ENCODE data around the gene AP2A2.

The AP2A2 gene

DNA sequence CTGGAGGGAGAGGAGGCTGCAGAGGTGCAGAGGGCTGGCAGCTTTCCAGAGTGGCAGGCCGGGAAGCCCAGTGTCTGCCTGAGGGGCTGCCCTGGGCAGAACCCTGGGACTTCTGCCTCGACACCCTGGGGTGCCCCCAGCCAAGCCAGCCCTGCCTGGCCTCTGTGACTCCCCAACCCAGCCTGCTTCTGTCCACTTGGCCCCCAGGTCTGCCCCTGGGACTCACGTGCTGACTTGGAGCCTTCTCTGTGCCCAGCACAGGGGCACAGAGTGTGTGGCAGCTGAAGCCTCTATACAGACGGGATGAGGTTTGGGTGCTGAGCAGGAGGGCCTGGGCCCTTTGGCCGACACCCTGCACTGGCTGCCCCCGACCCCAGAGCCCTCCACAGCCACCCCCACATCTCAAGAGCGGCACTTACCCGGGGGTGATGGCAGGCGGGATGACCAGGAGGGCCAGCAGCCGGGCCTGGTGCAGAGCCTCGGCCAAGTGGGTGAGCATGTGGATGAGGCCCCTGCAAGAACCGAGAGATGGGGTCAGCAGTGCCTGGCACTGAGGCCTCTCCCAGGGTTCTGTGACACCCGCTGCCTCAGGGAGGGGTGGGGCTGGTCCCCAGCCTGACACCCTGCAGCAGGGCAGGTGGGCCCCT, 32.5 kb upstream of the AP2A2 start (continued):
- TF ChIP-seq, protein P1, sequence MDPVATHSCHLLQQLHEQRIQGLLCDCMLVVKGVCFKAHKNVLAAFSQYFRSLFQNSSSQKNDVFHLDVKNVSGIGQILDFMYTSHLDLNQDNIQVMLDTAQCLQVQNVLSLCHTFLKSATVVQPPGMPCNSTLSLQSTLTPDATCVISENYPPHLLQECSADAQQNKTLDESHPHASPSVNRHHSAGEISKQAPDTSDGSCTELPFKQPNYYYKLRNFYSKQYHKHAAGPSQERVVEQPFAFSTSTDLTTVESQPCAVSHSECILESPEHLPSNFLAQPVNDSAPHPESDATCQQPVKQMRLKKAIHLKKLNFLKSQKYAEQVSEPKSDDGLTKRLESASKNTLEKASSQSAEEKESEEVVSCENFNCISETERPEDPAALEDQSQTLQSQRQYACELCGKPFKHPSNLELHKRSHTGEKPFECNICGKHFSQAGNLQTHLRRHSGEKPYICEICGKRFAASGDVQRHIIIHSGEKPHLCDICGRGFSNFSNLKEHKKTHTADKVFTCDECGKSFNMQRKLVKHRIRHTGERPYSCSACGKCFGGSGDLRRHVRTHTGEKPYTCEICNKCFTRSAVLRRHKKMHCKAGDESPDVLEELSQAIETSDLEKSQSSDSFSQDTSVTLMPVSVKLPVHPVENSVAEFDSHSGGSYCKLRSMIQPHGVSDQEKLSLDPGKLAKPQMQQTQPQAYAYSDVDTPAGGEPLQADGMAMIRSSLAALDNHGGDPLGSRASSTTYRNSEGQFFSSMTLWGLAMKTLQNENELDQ (tag by site-specific recombination; IDR thresholded peaks at IDR 0.05; ENCODE audit: low read depth): no peak
- no peak for TF ChIP-seq ZSCAN5A (tag by site-specific recombination; IDR thresholded peaks at IDR 0.05)

- Histone ChIP-seq H3K27ac (ENCODE audit: extremely low read depth, low read depth, low read length) (no peak overlapping the region), H3K36me3 (ENCODE audit: control insufficient read depth in 2 of 2, insufficient read depth in 1 of 2, low read length in 2 of 2) (peaks cover 0 to 47% of the 10 kb centered on the region in 2 experiments; a peak in 1 of 3 replicates), H3K4me3 (ENCODE audit: low read depth, low read length) (no peak overlapping the region), H3K4me1 (ENCODE audit: control insufficient read depth, insufficient read depth, low read length) (no peaks in the 10 kb centered on the region), H3K9me3 (ENCODE audit: control insufficient read depth, insufficient read depth, low read depth, low read length) (no peaks in the 10 kb centered on the region)
- ChIA-PET CTCF (interaction anchor here (0.5 to 1.1 kb wide), 5 partner anchors 15 to 147 kb away, joined by 3 to 4 read pairs (median 3); no protein-coding TSS in a partner anchor), POLR2A (interaction anchor here (1.2 to 1.4 kb wide), 2 partner anchors 8 to 16 kb away, joined by 4 to 5 read pairs; partner anchors contain the start of gene CHID1)
- TF ChIP-seq, protein P2, sequence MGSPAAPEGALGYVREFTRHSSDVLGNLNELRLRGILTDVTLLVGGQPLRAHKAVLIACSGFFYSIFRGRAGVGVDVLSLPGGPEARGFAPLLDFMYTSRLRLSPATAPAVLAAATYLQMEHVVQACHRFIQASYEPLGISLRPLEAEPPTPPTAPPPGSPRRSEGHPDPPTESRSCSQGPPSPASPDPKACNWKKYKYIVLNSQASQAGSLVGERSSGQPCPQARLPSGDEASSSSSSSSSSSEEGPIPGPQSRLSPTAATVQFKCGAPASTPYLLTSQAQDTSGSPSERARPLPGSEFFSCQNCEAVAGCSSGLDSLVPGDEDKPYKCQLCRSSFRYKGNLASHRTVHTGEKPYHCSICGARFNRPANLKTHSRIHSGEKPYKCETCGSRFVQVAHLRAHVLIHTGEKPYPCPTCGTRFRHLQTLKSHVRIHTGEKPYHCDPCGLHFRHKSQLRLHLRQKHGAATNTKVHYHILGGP (tag by site-specific recombination; IDR thresholded peaks at IDR 0.05): no peak
- TF ChIP-seq ZNF530 (tag by site-specific recombination; IDR thresholded peaks at IDR 0.05; ENCODE audit: low read depth): no peak
- no peak for TF ChIP-seq ZNF280C (tag by site-specific recombination; IDR thresholded peaks at IDR 0.05)
- TF ChIP-seq ZNF2 (tag by site-specific recombination; IDR thresholded peaks at IDR 0.05): no peak
- no peak for TF ChIP-seq ZNF518A (tag by site-specific recombination; conservative IDR thresholded peaks at IDR 0.05; ENCODE audit: low read depth)
- TF ChIP-seq ZNF114 (tag by site-specific recombination; IDR thresholded peaks at IDR 0.05): no peak
- TF ChIP-seq, protein P3, sequence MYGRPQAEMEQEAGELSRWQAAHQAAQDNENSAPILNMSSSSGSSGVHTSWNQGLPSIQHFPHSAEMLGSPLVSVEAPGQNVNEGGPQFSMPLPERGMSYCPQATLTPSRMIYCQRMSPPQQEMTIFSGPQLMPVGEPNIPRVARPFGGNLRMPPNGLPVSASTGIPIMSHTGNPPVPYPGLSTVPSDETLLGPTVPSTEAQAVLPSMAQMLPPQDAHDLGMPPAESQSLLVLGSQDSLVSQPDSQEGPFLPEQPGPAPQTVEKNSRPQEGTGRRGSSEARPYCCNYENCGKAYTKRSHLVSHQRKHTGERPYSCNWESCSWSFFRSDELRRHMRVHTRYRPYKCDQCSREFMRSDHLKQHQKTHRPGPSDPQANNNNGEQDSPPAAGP (tag by site-specific recombination; IDR thresholded peaks at IDR 0.05): no peak
- no peak for TF ChIP-seq ZNF626 (tag by site-specific recombination; IDR thresholded peaks at IDR 0.05)
- TF ChIP-seq, protein P4, sequence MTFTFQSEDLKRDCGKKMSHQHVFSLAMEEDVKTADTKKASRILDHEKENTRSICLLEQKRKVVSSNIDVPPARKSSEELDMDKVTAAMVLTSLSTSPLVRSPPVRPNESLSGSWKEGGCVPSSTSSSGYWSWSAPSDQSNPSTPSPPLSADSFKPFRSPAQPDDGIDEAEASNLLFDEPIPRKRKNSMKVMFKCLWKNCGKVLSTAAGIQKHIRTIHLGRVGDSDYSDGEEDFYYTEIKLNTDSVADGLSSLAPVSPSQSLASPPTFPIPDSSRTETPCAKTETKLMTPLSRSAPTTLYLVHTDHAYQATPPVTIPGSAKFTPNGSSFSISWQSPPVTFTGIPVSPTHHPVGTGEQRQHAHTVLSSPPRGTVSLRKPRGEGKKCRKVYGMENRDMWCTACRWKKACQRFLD (tag by site-specific recombination; IDR thresholded peaks at IDR 0.05): no peak
- no peak for TF ChIP-seq ZFP69B (tag by site-specific recombination; IDR thresholded peaks at IDR 0.05)
- no peak for TF ChIP-seq ZNF610 (tag by site-specific recombination; IDR thresholded peaks at IDR 0.05; ENCODE audit: borderline replicate concordance)
- TF ChIP-seq ZNF157 (tag by site-specific recombination; IDR thresholded peaks at IDR 0.05): no peak
- TF ChIP-seq ZSCAN5A (tag by site-specific recombination; IDR thresholded peaks at IDR 0.05): no peak
Measured at GRCh38 chr11:894575-895201, 31.0 kb upstream of the AP2A2 start.
